NCI-H2081 treated with DMSO at 0.1 percent for 48 hours (cell line): ENCODE data around the gene CDH4.
"Not testable (repeated sequence)": the region's sequence is repeated elsewhere in the genome, so short reads cannot be mapped to it uniquely, and the experiment has no call there.

ENCODE experiments used
- DNase-seq: peaks from one replicate; lab custom pipeline; 2025; lab: John Stamatoyannopoulos, UW

The CDH4 gene

GRCh38 chr20:61944967-61945366, 692.9 kb downstream of the CDH4 start:
- DNase-seq = not testable (repeated sequence)

DNA sequence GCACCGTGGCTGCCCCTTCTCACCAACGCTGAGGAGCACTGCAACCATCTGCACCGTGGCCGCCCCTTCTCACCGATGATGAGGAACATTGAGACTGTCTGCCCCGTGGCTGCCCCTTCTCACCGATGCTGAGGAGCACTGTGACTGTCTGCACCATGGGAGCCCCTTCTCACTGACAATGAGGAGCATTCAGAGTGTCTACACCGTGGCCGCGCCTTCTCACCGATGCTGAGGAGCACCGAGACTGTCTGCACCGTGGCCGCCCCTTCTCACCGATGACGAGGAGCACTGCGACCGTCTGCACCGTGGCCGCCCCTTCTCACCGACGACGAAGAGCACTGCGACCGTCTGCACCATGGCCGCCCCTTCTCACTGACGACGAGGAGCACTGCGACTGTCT, 693.4 kb downstream of the CDH4 start:
- DNase-seq = not testable (repeated sequence)

DNA sequence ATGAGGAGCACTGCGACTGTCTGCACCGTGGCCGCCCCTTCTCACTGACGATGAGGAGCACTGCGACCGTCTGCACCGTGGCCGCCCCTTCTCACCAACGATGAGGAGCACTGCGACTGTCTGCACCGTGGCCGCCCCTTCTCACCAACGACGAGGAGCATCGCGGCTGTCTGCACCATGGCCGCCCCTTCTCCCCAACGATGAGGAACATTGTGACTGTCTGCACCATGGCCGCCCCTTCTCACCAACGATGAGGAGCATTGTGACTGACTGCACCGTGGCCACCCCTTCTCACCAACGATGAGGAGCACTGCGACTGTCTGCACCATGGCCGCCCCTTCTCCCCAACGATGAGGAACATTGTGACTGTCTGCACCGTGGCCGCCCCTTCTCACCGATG, 696.0 kb downstream of the CDH4 start:
- not testable (repeated sequence) for DNase-seq

DNA sequence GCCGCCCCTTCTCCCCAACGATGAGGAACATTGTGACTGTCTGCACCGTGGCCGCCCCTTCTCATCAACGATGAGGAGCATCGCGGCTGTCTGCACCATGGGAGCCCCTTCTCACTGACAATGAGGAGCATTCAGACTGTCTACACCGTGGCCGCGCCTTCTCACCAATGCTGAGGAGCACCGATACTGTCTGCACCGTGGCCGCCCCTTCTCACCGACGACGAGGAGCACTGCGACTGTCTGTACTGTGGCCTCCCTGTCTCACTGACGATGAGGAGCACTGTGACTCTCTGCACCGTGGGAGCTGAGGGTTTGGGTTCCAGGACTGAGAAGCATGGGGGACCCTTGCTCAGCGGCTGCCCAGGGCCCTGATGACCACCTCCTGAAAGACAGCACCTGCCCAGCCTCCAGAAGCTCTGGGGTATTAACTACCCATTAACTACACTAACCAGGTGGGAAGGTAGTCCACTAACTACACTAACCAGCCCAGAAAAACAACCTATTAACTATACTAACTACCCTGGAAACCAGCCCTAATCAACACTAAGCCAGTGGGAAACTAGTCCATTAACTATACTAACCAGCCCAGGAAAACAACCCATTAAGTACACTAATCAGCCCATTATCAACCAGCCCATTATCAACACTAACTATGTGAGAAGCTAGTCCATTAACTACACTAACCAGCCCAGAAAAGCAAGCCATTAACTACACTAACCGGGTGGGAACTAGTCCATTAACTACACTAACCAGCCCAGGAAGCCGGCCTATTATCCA, 696.7 kb downstream of the CDH4 start:
- DNase-seq = no peak

- DNase-seq = no peak
These were observed 697.3 kb downstream of the CDH4 start for GRCh38 chr20:61949363-61949713.

DNA sequence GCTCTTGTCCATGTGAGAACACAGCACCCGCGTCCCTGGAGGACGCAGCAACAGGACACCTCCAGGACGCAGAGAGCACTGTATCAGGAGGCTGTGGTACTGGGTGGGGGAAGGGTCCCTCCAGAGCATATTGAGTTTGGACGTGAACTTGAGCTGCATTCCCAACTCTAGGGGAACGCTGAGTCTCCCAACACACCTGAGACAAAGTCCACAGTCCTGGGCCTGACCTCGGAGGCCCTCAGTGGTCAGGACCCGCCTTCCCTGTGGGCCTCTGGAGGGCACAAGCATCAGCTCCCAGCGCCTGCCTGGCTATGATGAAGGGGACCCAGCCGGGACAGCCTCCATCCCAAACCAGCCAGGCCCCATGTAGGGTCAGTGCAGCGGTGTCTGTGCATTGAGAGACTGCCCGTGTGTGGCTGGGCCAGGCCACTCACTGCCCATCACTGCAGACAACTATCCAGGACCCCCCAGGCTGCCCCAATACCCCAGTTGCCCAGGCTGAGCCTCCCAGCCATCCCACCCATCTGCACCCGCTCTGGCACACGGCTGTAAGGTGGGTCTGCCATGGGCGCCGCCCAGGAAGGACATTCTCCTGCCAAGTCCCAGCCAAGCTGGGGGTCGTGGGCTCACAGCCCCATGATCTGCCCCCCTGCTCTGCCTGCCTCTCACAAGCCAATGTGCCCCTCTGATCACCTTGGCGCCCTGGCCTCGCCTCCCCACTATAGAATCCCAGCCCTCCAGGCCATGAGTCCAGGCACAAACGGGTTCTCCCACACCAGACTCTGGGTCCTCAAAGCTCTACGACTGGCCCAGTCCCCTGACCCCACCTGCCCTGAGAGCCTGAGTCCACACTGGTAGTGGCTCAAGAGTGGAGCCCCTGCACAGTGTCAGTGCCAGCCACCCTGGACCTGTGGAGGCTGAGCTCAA, 697.9 kb downstream of the CDH4 start:
- no peak for DNase-seq

- DNase-seq = no peak
These were observed 698.6 kb downstream of the CDH4 start for GRCh38 chr20:61950641-61951071.

- DNase-seq = no peak
These were observed 699.9 kb downstream of the CDH4 start for GRCh38 chr20:61951695-61952533.

DNA sequence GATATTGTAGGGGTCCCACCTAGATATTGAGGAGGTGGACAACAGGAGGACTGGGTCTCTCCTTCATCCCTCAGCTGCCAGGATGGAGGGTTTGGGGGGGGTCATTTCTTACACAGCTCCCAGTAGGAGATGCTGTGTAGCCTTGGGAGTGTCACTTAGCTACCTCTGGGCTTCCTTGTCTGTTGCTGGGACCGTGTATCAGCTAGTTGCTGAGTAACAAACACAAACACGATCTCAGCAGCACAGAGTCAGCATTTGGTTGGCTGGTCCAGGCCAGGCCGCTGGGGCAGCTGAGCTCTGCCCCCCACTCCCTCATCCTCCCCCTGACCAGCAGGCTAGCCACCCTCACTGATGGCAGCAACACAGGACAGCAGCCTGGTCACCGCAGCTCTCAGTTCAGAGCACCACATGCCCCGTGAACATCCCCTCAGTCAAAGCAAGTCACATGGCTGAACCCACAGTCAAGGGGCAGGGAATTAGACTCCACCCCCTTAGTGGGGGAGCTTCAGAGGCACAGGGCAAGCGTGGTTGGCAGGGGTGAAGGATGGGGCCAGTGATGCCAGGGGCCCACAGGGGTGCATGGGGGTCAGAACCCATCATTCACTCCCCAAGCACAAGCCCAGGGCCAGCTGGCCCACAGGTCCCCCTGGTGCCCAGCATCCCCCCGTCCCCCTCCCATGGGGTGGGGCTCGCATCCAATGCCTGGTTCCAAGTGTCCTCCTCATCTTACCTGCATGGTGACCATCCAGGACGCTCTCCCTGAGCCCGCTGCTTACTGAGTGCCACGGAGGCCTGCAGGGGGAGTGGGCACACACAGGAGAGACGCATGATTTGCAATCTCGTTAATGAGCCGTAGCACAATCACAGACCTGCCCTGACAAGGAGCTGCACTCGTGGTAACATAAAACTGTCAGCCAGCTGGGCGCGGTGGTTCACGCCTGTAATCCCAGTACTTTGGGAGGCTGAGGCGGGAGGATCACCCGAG, 701.3 kb downstream of the CDH4 start:
- no peak for DNase-seq

DNA sequence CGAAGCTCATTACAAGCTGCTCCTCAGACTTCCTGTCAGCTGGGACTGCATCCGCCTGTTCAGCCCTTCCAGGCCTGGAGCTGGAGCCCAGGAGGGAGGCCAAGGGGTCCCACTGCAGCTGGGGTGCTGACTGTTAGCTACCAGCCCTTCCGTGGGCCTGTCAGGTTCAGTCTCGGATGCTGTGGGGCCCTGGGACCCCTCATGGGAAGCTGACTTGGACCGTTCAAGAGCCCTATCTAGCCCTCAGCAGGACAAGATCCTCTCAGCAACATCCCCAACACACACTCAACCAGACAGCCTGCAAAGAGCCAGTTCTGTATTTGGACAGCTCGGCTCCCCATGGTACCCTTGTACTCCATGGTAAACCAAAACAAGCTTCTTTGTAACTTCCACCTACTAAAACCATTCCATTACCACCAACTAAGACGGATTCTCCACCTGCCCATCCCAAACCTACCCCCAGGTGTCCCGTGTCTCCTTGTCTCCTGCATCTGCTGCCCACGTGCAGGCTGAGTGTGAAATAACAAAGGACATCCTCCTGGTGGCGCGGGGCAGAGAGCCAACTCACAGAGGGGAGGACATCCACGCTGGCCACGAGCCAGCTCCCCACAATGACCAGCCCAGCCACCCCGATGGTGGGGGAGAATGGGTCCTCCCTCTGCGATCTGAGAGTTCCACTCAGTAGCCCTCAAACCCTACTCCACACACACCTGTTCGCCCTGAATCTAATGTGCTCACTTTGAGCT, 702.4 kb downstream of the CDH4 start:
- peak; percentile 49 for DNase-seq

- DNase-seq = no peak
These were observed 703.8 kb downstream of the CDH4 start for GRCh38 chr20:61955668-61956395.

DNA sequence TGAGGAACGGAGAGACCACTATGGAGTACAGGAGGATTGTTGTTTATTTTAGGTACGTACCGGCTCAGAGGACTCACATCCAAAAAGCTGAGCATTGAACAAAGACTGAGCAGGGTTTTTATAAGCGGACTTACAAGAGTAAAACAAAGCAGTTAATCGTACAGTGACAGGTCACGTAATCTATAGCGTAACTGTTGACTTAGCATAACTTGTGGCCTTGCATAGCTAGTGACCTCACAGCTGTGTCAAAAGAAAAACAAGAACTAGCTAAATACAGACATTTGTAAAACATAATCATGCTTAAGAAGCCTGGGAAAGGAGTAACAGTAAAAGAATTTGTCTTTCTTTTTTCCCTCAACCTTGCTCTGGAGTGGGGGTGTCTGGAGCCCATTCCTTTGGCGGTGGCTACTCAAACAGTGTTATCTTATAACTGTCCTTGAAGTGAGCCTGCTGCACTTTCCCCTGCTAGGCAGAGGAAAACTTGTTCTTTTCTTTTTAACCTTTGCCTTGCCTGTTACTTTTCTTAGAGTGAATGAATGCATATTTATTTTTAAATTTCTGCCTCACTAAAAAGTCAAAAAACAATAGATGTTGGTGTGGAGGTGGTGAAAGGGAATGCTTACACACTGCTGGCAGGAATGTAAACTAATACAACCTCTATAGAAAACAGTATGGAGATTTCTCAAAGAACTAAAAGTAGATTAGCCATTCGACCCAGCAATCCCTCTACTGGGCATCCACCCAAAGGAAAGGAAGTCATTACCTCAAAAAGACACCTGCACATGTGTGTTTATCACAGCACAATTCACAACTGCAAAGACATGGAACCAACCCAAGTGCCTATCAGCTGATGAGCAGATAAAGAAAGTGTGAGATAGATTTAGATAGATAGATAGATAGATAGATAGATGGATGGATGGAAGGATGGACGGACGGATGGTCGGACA, 704.6 kb downstream of the CDH4 start:
- DNase-seq = no peak

DNA sequence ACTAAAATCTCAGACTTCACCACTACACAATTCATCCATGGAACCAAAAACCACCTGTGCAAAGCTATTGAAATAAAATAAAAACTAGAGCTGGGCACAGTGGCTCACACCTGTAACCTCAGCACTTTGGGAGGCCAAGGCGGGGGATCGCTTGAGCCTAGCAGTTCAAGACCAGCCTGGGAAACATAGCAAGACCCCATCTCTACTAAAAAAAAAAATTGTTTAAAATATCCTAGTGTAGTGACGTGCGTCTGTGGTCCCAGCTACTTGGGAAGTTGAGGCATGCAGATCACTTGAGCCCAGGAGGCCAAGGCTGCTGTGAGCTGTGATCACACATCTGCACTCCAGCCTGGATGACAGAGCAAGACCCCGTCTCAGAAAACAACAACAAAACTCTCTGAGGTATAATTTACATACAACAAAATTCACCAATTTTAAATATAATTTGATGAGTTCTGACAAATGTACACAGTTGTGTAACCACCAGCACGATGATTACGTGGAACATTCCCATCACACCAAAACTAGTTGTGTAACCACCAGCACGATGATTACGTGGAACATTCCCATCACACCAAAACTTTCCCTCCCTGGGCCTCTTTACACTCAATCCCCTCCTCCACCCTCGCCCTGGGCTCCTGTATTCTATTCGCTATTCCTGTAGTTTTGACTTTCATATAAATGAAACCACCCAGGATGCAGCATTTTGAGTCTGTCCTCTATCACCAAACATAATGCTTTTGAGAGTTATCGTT, 706.1 kb downstream of the CDH4 start:
- DNase-seq = no peak

DNA sequence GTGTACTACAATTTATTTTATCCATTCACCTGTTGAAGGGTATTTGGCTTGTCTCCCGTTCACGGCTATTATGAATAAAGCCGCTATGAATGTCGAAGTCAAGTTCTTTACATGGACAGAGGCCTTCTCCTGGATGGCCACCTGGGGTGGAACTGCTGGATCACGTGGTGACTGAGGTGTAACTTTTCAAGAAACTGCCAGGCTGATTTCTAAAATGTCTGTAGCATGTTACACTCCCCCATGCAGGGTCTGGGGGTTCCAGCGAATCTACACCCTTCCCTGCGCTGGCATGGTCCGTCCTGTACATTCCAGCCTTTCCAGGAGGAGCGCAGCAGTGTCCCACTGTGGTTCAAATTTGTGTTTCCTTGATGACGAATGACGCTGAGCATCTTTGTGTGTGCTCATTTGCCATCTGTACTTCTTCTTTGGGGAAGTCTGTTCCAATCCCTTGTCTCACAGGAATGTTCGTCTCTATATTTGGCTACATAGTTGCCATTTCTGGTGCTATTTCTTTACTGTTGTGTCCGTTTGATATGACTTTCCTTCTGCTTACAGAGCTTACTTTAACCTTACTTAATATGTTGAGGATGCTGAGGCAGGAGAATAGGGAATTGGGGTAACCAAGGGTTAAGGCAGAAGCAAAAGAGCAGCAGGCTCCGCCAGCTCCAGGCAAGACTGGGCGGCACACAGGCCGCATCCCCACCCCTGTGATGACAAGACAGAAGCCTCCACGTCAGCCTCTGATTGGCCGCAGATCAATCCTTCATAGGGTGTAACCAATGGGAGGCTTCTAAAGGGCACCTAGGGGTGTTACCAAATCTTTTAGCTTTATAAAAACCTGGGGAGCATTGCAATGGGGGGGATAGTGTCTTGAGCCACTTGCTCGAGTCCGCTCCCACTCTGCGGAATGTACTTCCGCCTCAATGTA, 707.0 kb downstream of the CDH4 start:
- DNase-seq = no peak

DNA sequence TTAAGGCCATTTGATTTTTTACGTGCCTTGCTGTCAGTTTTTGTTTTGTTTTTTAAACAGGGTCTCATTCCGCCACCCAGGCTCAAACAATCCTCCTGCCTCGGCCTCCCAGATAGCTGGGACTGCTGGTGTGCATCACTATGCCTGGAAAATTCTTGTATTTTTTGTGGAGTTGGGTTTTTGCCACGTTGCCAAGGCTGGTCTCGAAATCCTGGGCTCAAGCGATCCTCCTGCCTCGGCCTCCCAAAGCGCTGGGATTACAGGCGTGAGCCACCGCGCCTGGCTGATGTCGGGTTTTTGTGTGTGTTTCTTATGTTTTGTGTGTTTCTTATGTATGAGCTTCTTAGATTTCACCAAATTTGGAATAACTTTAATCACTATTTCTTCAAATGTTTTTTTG, 708.8 kb downstream of the CDH4 start:
- no peak for DNase-seq

GRCh38 chr20:61963149-61963548, 711.1 kb downstream of the CDH4 start:
- no peak for DNase-seq
